ENCODE data around the gene PIBF1. TPM values are rescaled to one million over a fixed set of nuclear protein-coding genes. Genes with fewer than 3 reads are reported as not detected.

PIBF1 gene
- total RNA-seq, 2 experiments from 2014 or later: 25.5 to 28.6 TPM

- Mint-ChIP-seq H3K27me3 (no peaks in the 10 kb centered on the region), H3K27ac (no peak overlapping the region), H3K4me1 (peaks cover 7% of the 10 kb centered on the region), H3K4me3 (no peak overlapping the region), H3K9me3 (no peaks in the 10 kb centered on the region), H3K36me3 (peaks cover 21% of the 10 kb centered on the region)
- POLR2A ChIA-PET: no interaction called here
- DNase-seq (no peak), ATAC-seq (ENCODE audit: low read depth) (no peak)
Observed at GRCh38 chr13:73065665-73066340, 283.9 kb downstream of the PIBF1 start.

Other genes with a start within 250 kb of the PIBF1 start
- gene MZT1, start 54.5 kb upstream of the PIBF1 start, total RNA-seq: 10 to 100 TPM; 18.4 to 19.2 TPM
- gene BORA, start 54.2 kb upstream of the PIBF1 start, total RNA-seq: 10 to 100 TPM; 19.9 to 24.2 TPM
- 10 to 100 TPM; 33.0 to 33.8 TPM for gene DIS3, start 233 bp upstream of the PIBF1 start, total RNA-seq